A549 treated with CORT108297 at 1 μM for 4 hours (cell line): ENCODE measurements around the gene FAM24A. TPM values are rescaled to one million over a fixed set of nuclear protein-coding genes. Genes with fewer than 3 reads are reported as not detected.

Source experiments
- total RNA-seq: library from RNA; stranded (reverse); fragments of 200-300 nt; extraction: Qiagen RNA extraction; gene quantifications from 5 replicates; pipeline ENCODE4 v1.2.3, GENCODE V29; 2022

The FAM24A gene
- total RNA-seq: not detected in 5 replicates

GRCh38 chr10:122910310-122910709, at the start of gene FAM24A:
FAM24A (plus strand) TSS chr10:122910610; CDS start chr10:122911635, 1,025 bp downstream.

GRCh38 chr10:122879339-122880273, 30.8 kb upstream of the FAM24A start, which contains the start of gene FAM24B:
FAM24B (minus strand) TSS chr10:122879581; CDS start chr10:122850515, 29,066 bp downstream.

GRCh38 chr10:122953902-122954730, 43.7 kb downstream of the FAM24A start, which contains the start of gene C10orf88:
C10orf88 (minus strand) TSS chr10:122954227; CDS start chr10:122954178, 49 bp downstream.

Other genes starting within 250 kb of the FAM24A start
- gene C10orf120, start 210.8 kb upstream of the FAM24A start, total RNA-seq: not detected in 5 replicates
- gene CUZD1, start 64.8 kb upstream of the FAM24A start, total RNA-seq: 1.2 to 1.7 TPM (median 1.5 TPM) in 5 replicates
- 14.1 to 15.2 TPM (median 15.0 TPM) in 5 replicates for gene FAM24B, start 31.0 kb upstream of the FAM24A start, total RNA-seq
- gene C10orf88, start 43.6 kb downstream of the FAM24A start, total RNA-seq: 7.2 to 9.5 TPM (median 9.2 TPM) in 5 replicates
- 3.5 to 5.4 TPM (median 4.7 TPM) in 5 replicates for gene PSTK, start 69.8 kb downstream of the FAM24A start, total RNA-seq
- 5.7 to 7.9 TPM (median 6.4 TPM) in 5 replicates for gene IKZF5, start 98.2 kb downstream of the FAM24A start, total RNA-seq
- 6.0 to 8.6 TPM (median 7.8 TPM) in 5 replicates for gene ACADSB, start 98.4 kb downstream of the FAM24A start, total RNA-seq
- 0.09 TPM in 1 of 5 replicates, not detected in the others for gene HMX3, start 225.4 kb downstream of the FAM24A start, total RNA-seq
- 0.08 to 0.14 TPM (median 0.11 TPM) in 4 of 5 replicates, not detected in the other for gene HMX2, start 237.5 kb downstream of the FAM24A start, total RNA-seq
- gene BUB3, start 243.8 kb downstream of the FAM24A start, total RNA-seq: 169 to 206 TPM (median 178 TPM) in 5 replicates